NCI-H1436 (cell line): ENCODE results near the gene TSHR.

Experiments
- DNase-seq: peaks from one replicate; lab custom pipeline; 2025; lab: John Stamatoyannopoulos, UW

The TSHR gene

GRCh38 chr14:81138429-81138828 is 183.0 kb downstream of the TSHR start:
- no peak for DNase-seq

DNA sequence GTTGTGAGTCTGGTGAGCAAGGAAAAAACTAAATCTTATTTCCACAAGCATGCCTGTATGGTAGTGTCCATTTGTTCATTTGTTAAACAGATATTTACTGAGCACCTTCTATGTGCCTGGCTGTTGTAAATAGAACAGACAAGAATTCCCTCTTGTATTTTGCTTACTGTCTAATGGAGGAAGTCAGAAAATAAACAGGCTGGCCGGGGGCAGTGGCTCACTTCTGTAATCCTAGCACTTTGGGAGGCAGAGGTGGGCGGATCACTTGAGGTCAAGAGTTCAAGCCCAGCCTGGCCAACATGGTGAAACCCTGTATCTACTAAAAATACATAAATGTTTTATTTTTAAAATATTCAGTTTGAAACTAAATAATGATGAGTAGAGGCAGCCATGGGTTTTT is 186.0 kb downstream of the TSHR start:
- DNase-seq, result no peak

DNA sequence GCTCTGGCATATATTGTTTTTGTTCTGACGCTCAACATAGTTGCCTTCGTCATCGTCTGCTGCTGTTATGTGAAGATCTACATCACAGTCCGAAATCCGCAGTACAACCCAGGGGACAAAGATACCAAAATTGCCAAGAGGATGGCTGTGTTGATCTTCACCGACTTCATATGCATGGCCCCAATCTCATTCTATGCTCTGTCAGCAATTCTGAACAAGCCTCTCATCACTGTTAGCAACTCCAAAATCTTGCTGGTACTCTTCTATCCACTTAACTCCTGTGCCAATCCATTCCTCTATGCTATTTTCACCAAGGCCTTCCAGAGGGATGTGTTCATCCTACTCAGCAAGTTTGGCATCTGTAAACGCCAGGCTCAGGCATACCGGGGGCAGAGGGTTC is 188.4 kb downstream of the TSHR start:
- DNase-seq, result no peak

DNA sequence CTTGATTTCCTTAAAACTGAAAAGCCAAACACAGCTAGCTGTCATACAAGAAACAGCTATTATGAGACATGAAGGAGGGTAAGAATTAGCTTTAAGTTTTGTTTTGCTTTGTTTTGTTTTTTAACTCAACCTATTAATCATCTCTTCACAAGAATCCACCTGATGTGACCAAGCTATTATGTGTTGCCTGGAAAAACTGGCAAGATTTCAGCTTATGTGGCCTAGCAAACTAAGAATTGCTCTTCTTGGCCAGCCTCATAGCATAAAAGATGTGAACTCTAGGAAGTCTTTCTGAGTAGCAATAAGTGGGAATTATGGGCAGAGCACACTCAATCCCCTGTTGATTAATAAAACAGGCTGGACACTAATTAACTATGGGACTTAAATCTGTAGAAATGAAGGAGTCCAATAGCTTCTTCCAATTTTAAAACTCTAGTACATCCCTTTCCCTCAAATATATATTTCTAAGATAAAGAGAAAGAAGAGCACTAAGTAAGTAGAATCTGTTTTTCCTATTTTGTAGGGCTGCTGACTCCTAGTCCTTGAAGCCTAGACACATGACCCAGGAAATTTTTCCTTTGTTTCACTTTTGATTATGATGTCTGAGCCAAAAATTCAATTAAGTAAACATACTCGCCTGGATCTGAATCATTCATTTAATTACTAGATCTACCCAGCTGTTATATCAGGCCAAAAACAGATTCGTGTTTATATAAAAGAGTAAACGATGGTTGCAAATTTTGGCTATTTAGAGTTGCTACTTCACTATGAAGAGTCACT is 189.6 kb downstream of the TSHR start:
- DNase-seq, result no peak

- DNase-seq, result no peak
Observed at GRCh38 chr14:81147140-81147897, 191.9 kb downstream of the TSHR start.

DNA sequence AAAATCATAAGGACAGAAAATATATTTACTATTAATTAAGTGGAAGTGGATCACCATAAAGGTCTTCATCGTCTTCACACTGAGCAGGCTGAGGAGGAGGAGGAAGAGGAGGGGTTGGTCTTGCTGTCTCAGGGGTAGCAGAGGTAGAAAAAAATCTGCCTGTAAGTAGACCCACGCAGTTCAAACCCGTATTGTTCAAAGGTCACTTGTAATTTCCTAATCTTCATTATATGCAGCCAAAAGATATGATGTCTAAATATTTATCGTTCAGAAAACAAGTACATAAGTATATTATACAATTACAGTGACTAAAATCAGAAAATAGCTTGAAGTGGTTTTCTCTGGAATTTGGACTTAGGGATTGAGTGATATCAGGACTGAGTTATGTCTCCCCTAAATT is 193.2 kb downstream of the TSHR start:
- DNase-seq, result no peak

- DNase-seq, result no peak
Observed at GRCh38 chr14:81153187-81153586, 197.8 kb downstream of the TSHR start.

- DNase-seq, result no peak
Observed at GRCh38 chr14:81157431-81157830, 202.0 kb downstream of the TSHR start.

- DNase-seq, result no peak
Observed at GRCh38 chr14:81161088-81161487, 205.7 kb downstream of the TSHR start.

GRCh38 chr14:81161749-81162148 is 206.3 kb downstream of the TSHR start:
- no peak for DNase-seq

GRCh38 chr14:81162941-81163340 is 207.5 kb downstream of the TSHR start:
- no peak for DNase-seq

DNA sequence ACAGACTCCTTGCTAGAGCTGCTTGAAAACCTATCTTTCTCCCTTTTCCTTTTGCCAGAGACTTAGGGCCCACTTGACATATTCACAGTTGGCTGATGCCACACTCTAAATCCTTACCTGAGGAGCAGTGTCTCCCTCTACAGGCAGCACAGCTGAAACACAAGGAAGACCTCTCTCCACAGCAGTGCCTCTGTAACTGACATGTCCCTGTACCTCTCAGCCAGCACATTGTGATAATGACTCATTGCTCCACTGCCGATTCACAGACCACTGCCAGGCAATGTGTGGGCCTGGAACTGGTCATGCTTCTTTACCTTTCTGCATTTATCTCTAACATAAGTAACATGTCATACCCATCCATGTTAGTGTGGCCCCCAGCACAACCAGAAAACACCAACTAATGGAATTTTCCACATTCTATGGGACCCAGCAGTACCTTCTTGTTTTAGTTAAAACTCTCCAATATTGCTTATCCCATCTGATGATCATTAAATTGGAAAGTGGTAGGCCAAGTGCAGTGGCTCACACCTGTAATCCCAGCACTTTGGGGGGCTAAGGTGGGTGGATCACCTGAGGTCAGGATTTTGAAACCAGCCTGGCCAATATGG is 208.8 kb downstream of the TSHR start:
- DNase-seq, result peak; percentile 74

DNA sequence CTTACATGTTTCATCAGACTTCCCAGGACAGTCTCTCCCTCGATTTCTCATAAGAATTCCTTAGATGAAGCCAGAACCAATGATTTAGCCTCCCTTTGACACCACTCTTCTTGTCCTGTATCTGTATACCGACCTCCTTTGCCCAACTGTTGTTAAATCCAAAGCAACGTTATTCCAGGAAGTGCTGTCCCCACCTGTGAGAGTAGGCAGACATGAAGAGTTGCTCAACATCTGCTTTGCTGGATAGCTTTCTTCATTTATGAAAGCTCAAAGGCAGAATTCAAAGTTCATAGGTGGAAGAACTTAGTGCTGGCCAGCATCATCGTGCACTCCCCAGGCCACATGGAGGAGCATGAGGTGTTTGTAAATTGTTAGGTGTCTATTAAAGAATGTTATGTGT is 209.8 kb downstream of the TSHR start:
- DNase-seq, result no peak

- DNase-seq, result no peak
Observed at GRCh38 chr14:81166121-81166520, 210.7 kb downstream of the TSHR start.

DNA sequence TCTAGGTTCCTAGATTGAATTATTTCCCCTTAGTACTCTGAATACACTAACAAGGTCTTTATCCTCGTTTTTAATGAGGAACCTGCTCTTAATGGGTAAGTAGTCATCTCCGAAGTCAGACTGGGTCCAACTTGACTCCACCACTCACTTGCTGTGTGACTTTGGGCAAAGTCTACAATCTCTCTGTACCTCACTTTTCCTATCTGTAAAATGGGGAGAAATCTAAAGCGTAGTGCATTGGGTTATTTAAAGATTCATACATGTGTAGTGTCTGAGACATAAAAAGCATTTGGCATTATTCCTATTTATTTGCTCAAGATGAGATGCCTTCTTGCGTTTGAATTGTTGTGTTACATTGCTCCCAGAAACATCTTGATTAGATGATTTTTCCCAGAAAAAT is 213.8 kb downstream of the TSHR start:
- no peak for DNase-seq

GRCh38 chr14:81169711-81170103 is 214.3 kb downstream of the TSHR start:
- DNase-seq, result no peak

- peak; percentile 83 for DNase-seq
Observed at GRCh38 chr14:81170104-81170828, 214.8 kb downstream of the TSHR start.

DNA sequence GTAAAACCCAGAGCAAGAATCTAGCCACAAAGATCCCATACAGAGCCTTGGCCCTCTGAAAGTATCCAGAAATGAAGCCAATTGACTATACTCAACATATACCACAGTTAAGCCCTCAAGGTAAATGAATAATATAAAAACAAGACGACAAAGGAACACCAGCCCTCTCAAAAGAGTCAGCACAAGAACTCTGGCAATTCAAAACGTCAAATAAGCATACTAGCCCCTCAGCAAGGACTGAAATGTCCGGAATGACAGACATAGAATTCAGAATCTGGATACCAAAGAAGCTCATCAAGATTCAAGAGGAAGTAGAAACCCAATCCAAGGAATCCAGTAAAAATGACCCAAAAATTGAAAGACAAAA is 215.4 kb downstream of the TSHR start:
- DNase-seq, result no peak

- DNase-seq, result no peak
Observed at GRCh38 chr14:81172353-81172752, 216.9 kb downstream of the TSHR start.

DNA sequence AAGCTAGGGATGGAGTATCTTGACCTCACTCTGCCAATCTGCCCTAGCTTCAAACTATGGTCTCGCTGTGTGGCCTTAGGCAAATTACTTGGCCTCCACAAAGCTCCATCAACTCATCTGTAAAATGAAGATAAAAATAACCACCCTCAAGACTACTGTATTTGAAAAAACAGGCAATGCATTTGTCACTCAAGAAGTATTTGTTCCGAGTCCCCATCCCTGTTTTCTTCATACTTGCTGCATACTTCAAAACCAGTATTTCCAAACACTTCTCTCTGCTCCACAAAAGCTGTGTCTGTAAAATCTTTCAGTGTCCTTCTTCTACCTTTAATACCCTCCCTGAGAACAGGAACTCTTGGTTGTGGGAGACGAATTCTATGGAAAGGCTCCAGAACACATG is 217.5 kb downstream of the TSHR start:
- no peak for DNase-seq

- no peak for DNase-seq
Observed at GRCh38 chr14:81176241-81176640, 220.8 kb downstream of the TSHR start.

DNA sequence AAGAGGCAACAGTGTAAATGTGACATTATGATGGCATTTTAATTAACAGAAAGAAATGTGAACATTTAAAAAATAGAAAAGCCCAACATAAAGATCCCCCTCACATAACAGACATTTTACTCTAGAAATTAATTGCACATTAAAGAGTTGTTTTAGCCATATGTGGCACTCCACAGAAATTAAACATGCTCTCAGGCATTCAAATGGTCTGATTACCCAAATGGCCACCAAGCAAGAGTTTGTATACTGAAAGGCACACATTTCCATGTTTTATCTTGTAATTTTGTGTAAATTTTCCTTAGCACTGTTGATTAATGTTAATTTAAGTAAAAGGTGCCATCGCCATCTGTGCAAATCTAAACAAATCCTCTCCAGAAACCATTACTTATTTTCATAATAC is 221.8 kb downstream of the TSHR start:
- no peak for DNase-seq

DNA sequence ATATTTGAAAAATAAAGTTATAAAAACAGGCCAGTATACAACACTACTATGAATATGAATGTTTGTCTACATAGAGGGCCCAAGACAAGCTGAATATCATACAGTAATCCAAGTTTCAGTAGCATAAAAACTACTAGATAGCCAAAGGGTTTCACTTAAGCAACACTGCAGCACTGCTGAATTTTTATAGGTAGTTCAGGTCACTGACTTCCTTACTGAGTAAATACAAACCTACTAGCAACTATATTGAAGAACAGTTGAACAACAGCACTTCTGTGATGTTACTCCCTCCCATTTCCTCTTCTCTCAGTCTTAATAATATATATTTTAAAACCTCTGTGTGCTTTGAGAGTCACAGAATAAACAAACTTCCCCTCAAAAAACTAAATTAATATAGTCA is 222.6 kb downstream of the TSHR start:
- DNase-seq, result no peak
